DND-41 (cell line): ENCODE measurements around the gene GPR135.

Source experiments
- EZH2 ChIP-seq: IDR thresholded peaks from 3 replicates; pipeline ENCODE4 v1.6.1; 2012; ENCODE audit warnings: borderline replicate concordance, low read depth, mild to moderate bottlenecking, moderate library complexity, low read length, inconsistent platforms; ENCODE audit not compliant: severe bottlenecking
- TF ChIP-seq, protein P1 (sequence below): IDR thresholded peaks from 2 replicates; pipeline ENCODE4 v1.5.1; 2012; ENCODE audit warnings: borderline replicate concordance, low read length, moderate library complexity, mild to moderate bottlenecking; ENCODE audit not compliant: poor library complexity, severe bottlenecking; ENCODE audit errors: extremely low read depth

DNA sequence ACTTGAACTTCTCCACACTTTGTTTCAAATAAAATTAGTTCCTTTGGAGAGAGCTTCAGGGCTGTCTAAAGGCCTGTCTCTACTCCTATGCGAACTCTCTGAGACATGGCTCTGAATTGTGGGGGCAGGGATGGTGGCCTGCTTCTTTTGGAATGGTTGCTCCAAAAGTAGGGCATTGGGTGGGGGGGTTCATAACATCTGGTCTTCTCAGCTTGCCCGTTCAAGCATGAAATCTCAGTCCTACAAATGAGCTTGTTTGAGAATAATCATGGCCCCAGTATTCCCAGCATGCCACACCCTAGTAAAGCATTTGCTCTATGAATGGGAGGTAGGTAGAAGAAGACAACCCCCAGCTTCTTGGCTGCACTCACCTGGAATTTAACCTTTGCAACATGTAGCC lies 6.7 kb downstream of the GPR135 start:
- TF ChIP-seq, protein P1, sequence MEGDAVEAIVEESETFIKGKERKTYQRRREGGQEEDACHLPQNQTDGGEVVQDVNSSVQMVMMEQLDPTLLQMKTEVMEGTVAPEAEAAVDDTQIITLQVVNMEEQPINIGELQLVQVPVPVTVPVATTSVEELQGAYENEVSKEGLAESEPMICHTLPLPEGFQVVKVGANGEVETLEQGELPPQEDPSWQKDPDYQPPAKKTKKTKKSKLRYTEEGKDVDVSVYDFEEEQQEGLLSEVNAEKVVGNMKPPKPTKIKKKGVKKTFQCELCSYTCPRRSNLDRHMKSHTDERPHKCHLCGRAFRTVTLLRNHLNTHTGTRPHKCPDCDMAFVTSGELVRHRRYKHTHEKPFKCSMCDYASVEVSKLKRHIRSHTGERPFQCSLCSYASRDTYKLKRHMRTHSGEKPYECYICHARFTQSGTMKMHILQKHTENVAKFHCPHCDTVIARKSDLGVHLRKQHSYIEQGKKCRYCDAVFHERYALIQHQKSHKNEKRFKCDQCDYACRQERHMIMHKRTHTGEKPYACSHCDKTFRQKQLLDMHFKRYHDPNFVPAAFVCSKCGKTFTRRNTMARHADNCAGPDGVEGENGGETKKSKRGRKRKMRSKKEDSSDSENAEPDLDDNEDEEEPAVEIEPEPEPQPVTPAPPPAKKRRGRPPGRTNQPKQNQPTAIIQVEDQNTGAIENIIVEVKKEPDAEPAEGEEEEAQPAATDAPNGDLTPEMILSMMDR, result no peak
- TF ChIP-seq EZH2, result no peak
